Esophagus squamous epithelium (tissue), 4 donors: ENCODE data around the gene VEPH1.

ENCODE experiments used
- POLR2A ChIP-seq, 4 donors: fragments of 450-650 bp; IDR thresholded peaks; one replicate each; pipeline ENCODE4 v1.6.1; 2017; ENCODE audit warnings: antibody characterized with exemption in 4 of 4, mild to moderate bottlenecking in 4 of 4, moderate library complexity in 3 of 4
- TF ChIP-seq, protein P1 (sequence below), 6 experiments: fragments of 450-650 bp in 4 of 6; fragments of 200-600 bp in 2 of 6; sonication (generic) in 2 of 6; IDR thresholded peaks; one replicate each; pipeline ENCODE4 v1.5.1; 2016 to 2019; ENCODE audit warnings: antibody characterized with exemption in 6 of 6, mild to moderate bottlenecking in 4 of 6, moderate library complexity in 4 of 6

DNA sequence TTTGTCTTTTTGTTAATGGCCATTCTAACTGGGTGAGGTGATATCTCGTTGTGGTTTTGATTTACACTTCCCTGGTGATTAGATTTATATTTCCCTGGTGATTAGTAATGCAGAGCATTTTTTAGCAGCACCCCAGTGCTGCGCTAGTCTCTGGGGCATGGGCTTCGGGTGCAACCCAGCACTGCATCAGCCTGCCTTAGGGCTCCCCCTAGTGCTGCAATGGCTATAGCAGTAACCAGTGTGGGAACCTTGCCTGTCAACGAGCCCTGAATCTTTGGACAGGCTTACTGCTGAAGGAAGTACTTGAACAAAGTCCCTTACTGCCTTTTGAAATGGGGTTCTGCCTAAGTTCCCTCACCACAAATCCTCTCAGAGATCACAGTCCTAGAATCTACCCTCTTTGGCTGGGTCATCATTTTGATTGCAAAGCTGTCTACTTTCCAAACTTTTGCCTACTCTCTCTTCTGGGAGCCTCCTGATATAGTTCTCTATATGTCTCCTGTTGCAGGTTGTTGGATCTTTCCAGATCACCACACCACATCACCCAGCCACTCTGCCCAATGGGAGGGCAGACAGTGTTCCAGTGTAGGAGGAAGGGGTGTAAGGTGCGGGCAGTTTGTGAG lies 264.0 kb downstream of the VEPH1 start:
- TF ChIP-seq, protein P1, sequence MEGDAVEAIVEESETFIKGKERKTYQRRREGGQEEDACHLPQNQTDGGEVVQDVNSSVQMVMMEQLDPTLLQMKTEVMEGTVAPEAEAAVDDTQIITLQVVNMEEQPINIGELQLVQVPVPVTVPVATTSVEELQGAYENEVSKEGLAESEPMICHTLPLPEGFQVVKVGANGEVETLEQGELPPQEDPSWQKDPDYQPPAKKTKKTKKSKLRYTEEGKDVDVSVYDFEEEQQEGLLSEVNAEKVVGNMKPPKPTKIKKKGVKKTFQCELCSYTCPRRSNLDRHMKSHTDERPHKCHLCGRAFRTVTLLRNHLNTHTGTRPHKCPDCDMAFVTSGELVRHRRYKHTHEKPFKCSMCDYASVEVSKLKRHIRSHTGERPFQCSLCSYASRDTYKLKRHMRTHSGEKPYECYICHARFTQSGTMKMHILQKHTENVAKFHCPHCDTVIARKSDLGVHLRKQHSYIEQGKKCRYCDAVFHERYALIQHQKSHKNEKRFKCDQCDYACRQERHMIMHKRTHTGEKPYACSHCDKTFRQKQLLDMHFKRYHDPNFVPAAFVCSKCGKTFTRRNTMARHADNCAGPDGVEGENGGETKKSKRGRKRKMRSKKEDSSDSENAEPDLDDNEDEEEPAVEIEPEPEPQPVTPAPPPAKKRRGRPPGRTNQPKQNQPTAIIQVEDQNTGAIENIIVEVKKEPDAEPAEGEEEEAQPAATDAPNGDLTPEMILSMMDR (IDR thresholded peaks at IDR 0.05), result peak in 5 of 6 experiments; percentile 28 to 69 (median 62)
- no peak for TF ChIP-seq POLR2A (IDR thresholded peaks at IDR 0.05)
